ENCODE results near the gene PRMT1. TPM values are rescaled to one million over a fixed set of nuclear protein-coding genes. Genes with fewer than 3 reads are reported as not detected.

Gene PRMT1
- total RNA-seq, 1 donor from 2014 or later, result 130 TPM

DNA sequence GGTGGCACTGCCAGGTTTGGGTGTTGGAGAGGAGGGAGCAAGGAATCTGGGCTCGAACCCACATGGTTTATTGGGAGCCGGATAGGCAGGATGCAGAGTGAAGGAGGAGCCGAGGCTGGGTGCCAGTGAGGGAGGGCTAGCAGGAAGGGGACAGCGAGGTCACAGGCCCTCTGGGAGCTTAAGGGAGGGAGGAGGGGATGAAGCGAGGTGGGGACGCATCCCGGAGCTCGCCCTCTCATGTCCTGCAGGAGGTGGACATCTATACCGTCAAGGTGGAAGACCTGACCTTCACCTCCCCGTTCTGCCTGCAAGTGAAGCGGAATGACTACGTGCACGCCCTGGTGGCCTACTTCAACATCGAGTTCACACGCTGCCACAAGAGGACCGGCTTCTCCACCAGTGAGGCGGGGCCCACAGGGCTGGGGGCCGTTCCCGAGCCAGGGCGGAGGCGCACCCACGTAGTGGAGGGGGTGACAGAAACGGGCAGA is 8.8 kb downstream of the PRMT1 start:
- ATAC-seq, result no peak
- DNase-seq, result no peak
- intact Hi-C loops (cut with micrococcal nuclease), result no loop called here

DNA sequence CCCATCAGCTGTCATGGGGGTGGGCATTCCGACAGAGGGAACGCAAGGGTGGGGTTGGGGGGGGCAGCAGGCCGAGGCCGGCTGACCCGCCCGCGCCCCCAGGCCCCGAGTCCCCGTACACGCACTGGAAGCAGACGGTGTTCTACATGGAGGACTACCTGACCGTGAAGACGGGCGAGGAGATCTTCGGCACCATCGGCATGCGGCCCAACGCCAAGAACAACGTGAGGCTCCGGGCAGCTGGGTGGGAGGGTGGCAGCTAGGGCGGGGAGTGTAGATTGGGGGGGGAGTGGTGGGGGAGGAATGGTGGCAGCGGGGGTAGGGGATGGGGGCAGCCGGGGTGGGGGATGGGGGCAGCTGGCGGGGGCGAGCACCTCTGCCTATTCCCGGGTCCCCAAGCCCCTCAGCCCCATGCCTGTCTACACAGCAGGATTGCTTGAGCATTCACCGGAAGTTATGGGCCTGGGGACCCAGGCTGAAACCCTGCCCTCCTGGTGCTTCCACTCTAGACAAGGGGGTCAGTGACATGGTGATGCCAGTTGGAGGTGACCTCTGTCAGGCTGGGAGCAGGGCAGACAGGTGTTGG is 9.5 kb downstream of the PRMT1 start:
- ATAC-seq, result no peak
- DNase-seq, result no peak
- intact Hi-C loops (cut with micrococcal nuclease), result no loop called here

DNA sequence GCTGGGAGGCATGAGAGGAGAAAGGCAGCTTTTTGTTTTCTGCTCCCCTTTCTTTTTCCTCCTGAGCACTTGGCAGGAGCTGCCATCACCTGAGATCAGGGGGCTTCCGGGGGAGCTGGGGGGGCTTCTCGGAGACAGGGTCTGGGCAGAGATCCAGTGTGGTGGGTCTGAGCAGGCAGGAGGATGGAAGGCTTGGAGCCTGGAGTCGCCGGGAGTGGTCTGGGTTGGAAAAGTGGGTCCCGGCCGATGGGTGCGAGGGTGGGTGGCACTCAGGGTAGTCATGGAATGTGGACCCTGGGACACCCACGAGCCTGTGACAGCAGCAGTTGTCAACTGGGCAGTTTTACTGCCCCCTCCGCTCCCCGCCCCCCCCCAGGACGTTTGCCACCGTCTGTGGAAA is 10.1 kb downstream of the PRMT1 start:
- intact Hi-C loops (cut with micrococcal nuclease), result no loop called here
- ATAC-seq (no peak), DNase-seq (no peak)

DNA sequence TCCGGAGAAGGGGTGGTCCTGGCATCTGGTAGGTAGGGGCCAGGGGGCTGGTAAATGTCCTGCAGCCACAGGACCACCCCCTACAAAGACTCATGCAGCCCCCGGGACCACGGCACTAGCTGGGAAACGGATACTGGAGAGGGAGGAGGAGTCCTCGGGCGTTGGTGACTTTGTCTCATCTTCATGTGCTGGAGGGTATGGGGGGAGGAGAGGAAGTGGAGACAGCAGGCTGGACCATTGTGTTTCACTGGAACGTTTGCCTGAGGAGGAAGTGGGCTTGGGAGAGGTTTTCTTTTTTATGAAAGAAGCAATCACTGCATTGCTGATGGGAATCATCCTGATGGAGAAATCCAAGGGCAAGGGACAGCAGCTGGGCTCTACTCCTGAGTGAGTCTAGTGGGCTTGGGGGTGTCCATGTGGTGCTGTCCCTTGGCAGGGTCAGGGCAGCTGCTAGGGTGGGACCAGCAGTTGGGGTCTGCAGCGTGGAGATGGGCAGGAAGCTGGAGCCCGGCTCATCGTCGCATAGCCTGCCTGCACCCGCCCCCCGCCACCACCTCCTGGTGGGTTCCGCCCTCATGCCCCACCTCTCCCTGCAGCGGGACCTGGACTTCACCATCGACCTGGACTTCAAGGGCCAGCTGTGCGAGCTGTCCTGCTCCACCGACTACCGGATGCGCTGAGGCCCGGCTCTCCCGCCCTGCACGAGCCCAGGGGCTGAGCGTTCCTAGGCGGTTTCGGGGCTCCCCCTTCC is 10.7 kb downstream of the PRMT1 start:
- intact Hi-C loops (cut with micrococcal nuclease), result no loop called here
- ATAC-seq, result no peak
- no peak for DNase-seq

DNA sequence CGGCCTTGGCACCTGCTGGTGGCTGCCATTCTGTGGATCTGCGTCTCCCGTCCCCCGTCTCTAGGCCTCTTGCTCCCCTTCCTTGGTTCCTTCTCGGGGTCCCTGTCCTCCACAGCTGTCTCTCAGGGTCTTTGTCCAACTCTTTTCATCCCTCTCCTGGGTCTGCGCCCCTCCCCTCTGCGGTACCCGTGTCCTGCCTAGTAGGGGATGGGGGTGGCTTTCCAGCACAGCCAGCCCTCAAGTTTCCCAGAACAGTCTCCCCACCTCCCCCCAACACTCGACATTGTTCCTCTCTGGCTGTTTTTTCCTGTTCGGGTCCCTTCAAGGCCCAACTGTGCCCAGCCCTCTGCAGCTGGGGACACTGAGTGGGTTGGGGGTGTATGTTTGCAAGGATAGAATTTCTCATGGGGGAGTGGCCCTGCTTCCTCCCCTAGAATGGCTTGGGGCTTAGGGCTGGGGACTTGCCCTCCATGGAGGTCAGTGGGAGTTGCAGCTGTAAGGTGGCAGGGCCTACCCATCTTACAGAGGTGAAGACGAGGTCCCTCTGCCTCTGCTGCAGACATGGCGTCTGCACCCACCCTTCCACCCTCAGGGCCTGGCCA is 11.6 kb downstream of the PRMT1 start:
- DNase-seq, result no peak
- intact Hi-C loops (cut with micrococcal nuclease), result no loop called here
- ATAC-seq, result no peak

DNA sequence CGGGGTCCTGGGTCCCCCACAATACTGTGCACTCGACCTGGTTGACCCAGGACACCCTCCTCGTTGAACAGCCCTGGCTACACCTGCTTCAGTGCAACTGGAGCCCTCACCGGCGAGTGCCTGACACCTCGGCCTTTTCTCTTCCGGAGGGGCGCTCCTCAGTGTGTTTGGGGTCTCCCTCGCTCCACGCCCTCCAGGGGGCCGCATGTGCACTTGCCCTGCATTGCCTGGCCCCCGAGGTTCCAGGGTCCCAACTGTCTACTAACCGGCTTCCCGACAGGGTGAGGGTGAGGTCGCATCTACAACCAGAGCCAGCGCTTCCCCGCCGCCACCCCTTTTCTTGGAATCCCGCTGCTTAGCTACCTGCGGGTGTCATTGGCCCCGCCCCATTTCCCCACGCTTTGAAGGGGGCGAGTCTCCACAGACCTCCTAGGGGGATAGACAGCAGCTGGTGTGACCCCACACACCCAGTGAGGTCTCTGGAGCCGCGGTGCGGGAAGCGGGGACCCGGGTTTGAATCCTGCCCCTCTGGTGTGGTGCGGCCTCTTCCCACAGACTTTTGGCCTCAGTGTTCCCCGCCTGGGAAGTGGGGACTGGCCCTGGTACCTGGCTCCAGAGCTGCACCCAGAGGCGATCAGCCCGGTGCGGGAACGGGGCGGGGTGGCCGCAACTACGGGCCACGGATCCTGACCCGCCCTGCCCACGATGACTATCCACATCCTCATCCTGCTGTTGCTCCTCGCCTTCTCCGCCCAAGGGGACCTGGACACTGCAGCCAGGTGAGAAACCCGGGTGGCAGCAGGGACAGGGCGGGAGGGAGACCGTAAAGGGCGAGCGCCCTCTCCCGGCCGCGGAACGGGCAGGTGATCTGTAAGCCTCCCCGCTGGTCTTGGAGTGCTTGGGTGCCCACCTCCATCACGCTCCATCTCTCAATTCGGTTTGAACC is 12.3 kb downstream of the PRMT1 start, which contains the start of gene ADM5:
Gene ADM5, plus strand, starts transcription at position 462 of the 946 bp plus-strand sequence. Its CDS starts 244 bp downstream, at position 706.
- DNase-seq (peak; percentile 74), ATAC-seq (peak; percentile 60)
- intact Hi-C loops (cut with micrococcal nuclease), result no loop called here

DNA sequence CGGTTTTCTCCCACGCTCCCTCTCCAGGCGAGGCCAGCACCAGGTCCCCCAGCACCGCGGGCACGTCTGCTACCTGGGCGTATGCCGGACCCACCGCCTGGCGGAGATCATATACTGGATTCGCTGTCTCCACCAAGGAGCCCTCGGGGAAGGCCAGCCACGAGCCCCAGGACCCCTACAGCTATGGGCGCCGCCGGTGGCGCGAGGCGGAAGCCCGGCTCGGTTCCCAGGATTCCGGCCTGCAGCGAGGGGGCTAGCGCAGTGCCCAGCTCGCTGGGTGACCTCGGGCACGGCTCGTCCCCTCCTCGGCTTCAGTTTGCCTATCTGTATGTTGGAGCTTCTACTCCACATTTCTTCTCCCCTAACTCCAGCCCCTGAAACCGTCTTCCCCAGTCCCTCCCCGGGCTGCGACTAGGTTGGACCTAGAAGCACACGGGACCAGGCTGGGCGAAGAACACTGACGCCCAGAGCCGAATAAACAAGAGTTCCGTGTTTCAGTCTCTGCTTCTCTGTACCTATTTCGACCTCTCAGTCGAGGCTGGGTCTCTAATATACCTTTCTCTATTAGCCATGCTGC is 13.1 kb downstream of the PRMT1 start:
- ATAC-seq, result peak; percentile 7
- intact Hi-C loops (cut with micrococcal nuclease), result no loop called here
- no peak for DNase-seq

DNA sequence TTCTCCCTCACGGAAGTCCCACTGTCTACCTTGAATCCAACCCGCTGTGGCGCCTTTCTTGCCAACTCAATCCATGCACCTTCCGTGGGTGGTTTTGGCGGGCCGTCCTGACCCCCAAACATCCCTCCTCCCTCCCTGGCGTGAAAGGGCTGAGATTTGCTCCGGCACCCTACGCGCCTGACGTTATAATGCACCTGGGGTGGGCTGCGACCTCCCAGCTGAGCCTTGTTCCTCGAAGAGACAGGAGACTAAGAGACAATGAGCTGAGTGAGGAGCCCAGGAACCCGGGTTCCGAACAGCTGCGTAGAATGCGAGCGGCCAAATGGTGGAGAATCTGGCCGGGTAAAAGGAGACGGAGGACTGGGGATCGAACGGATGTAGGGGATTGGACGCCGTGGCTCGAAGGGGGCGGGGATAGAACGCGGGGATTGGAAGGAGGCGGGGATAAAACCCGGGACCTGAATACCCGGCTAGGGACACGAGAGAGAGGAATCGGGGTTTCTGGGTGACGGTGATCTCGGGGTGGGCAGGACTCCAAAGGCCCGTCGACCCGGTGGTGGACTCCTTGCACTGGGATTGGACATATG is 13.7 kb downstream of the PRMT1 start, which contains the start of gene CPT1C:
Gene CPT1C, plus strand, starts transcription at position 461 of the 587 bp plus-strand sequence. CDS start 1,137 bp downstream, outside the sequence.
- DNase-seq, result peak; percentile 84
- peak; percentile 85 for ATAC-seq
- intact Hi-C loops (cut with micrococcal nuclease), result no loop called here

DNA sequence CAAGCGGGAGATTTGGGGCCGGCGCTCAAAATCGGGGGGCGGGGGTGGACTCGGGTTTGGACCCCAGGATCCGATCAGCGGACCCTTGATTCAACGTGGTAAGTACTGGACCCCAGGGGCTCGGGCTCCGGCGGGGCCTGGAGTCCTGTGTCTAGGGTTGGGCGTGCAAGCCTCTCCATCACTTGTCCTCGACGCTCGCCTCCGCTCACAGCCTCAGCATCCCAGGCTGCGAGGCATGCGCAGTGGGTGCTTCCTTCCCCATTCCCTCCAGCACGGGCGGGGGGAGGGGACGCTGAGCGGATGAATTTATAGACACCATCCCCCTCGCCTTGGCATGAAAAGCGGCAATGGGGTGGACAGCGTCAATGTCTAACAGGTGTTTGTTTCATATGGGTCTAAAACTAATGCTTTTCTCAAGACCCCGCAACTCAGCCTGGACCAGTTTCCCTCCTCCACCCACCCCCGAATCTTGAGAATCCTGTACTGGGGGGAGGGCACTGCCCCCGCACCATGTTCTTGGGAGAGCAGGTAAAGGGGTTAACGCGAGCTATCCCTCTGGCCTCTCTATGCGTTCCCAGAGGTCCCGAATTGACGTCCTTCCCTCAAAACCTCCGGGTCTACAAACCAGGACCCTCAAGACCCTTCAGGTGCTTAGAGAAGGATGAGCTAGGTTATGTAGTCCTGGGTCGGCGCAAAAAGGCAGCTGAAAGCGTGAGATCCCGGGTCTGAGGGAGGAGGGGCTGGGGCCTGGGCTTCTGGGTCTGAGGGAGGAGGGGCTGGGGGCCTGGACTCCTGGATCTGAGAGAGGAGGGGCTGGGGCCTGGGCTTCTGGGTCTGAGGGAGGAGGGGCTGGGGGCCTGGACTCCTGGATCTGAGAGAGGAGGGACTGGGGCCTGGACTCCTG is 14.4 kb downstream of the PRMT1 start:
- intact Hi-C loops (cut with micrococcal nuclease), result no loop called here
- DNase-seq (peak; percentile 77), ATAC-seq (peak; percentile 59)

DNA sequence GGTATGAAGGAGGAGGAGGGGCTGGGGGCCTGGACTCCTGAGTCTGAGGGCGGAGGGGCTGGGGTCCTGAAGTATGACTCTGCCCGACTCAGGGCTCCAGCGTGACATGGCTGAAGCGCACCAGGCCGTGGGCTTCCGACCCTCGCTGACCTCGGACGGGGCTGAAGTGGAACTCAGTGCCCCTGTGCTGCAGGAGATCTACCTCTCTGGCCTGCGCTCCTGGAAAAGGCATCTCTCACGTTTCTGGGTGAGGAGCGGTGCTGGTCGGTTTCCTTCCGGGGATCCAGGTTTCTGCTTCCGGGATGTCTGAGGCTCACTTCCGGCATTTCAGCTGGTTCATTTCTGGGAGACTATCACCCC is 15.1 kb downstream of the PRMT1 start:
- DNase-seq (no peak), ATAC-seq (no peak)
- intact Hi-C loops (cut with micrococcal nuclease), result no loop called here

DNA sequence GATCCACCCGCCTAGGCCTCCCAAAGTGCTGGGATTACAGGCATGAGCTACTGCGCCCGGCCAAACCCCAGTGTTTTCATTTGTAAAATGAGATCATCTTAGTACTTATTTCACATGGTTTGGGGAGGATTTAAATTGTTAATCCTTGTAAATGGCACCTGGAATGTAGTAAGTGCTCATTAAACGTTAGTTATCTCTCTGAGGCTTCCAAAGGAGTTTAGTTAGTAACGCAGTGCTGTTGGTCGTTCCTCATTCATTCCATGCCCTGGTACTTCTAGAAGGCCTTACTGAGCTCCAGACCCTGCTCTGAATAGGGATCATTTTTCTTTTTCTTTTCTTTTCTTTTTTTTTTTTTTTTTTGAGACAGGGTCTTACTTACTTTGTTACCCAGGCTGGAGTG is 19.0 kb downstream of the PRMT1 start:
- ATAC-seq (no peak), DNase-seq (no peak)
- intact Hi-C loops (cut with micrococcal nuclease), result no loop called here

DNA sequence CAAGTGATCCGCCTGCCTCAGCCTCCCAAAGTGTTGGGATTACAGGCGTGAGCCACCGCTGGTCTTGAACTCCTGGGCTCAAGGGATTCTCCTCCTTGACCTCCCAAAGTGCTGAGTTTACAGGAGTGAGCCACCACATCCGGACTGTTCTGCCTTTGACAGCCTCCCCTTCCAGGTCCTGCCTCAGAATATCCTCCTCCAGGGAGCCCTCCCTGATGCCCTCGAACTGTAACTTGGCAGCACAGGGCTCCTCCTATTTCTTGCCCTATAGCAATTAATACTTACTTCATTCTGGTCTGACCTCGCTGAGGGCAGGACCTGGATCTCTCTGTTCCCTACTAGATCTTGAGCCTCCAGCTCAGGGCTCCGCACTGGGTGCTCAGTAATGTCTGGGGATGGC is 19.8 kb downstream of the PRMT1 start:
- DNase-seq, result no peak
- intact Hi-C loops (cut with micrococcal nuclease), result no loop called here
- no peak for ATAC-seq

DNA sequence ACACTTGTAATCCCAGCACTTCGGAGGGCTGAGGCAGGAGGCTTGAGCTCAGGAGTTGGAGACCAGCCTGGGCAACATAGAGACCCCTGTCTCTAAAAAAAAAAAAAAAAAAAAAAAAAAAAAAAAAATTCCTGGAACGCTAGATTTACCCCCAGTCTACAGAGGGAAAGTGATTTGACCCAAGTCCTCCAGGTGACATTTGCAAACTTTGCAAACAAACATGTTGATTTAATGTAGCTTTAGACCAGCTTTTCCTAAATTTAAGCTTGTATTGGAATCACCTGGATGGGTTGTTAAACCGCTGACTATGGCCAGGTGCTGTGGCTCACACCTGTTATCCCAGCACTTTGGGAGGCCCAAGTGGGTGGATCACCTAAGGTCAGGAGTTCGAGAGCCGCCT is 22.3 kb downstream of the PRMT1 start:
- intact Hi-C loops (cut with micrococcal nuclease), result no loop called here
- DNase-seq (no peak), ATAC-seq (no peak)

DNA sequence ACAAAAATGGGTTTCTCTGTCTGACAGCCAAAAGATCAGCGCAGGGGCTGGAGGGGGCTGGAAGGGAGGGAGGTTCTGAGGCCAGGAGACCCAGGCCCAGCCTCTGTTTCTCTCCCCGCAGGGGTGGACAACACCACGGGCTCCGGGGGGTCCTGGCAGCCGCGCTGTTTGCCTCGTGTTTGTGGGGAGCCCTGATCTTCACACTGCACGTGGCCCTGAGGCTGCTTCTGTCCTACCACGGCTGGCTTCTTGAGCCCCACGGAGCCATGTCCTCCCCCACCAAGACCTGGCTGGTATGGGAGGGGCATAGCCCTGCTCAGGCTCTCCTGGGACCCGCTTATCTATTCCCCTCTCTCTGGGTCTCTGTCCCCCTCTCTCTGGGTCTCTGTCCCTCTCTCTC is 23.5 kb downstream of the PRMT1 start:
- DNase-seq (no peak), ATAC-seq (no peak)
- intact Hi-C loops (cut with micrococcal nuclease), result no loop called here

DNA sequence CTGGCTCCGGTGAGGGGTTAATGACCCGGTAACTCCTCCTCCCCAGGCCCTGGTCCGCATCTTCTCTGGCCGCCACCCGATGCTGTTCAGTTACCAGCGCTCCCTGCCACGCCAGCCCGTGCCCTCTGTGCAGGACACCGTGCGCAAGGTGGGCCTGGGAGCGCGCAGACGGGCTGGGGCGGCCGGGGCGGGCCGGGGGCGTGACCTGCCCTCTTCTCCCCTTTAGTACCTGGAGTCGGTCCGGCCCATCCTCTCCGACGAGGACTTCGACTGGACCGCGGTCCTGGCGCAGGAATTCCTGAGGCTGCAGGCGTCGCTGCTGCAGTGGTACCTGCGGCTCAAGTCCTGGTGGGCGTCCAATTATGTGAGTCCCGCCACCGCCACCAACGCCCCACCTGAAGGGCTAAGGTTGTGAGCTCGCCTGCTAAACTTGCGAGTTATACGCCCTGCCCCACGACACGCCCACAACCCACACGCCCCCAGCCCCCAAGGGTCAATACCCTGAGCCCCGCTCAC is 24.3 kb downstream of the PRMT1 start:
- no peak for ATAC-seq
- DNase-seq, result no peak

DNA sequence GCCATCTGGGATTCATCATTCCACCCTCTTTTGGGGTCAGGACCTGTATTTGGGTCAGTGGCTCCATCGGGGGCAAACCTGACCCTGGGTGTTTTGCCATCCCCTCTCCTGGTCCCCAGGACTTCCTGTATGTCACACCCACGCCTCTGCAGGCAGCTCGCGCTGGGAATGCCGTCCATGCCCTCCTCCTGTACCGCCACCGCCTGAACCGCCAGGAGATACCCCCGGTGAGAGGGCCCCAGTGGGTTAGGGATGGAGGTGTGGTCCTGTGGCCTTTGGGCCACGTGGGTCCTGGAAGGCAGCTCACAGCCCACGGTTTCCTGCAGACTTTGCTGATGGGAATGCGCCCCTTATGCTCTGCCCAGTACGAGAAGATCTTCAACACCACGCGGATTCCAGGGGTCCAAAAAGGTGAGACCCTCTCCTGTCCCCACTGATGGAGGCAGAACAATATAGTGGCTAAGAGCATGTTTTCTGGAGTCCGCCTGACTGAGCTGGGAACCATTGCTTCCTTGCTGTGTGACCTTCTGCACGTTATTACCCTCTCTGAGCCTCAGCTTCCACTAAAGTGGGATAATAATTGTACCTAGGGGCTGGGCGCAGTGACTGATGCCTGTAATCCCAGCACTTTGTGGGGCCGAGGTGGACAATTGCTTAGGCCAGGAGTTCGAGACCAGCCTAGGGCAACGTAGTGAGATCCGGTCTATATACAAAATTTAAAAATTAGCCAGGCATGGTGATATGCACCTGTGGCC is 28.0 kb downstream of the PRMT1 start:
- no peak for ATAC-seq

More for the DNA sequence above, 24.3 kb downstream of the PRMT1 start:
- intact Hi-C loops (cut with micrococcal nuclease), result no loop called here

DNA sequence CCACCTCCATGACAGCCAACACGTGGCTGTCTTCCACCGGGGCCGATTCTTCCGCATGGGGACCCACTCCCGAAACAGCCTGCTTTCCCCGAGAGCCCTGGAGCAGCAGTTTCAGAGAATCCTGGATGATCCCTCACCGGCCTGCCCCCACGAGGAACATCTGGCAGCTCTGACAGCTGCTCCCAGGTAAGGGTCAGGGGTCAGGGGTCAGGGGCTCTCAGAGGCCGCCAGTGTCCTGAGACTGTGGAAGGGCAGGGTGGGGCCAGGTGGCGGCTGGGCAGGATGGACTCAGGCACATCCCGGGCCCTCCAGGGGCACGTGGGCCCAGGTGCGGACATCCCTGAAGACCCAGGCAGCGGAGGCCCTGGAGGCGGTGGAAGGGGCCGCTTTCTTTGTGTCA is 28.8 kb downstream of the PRMT1 start:
- ATAC-seq (no peak), DNase-seq (no peak)
- intact Hi-C loops (cut with micrococcal nuclease), result no loop called here

More for the DNA sequence above, 28.0 kb downstream of the PRMT1 start:
- no peak for DNase-seq
- intact Hi-C loops (cut with micrococcal nuclease), result no loop called here
